Mesenchymal stem cell (in vitro differentiated cells and primary cell): Measurements from ENCODE around the gene MRPS2.
A peak's percentile ranks its signal among the peaks of the same experiment; 100 is the strongest.

Experiments
- DNase-seq: peaks from one replicate; pipeline ENCODE4 v3.0.0-alpha.2; 2013
- H2AFZ ChIP-seq: one replicate; pipeline ENCODE4 v1.6.1; 2013; ENCODE audit warnings: low read depth, mild to moderate bottlenecking, control low read depth, inconsistent platforms, low read length, moderate library complexity
- H2AK5ac ChIP-seq: 2 replicates; pipeline ENCODE4 v1.6.1; 2013; ENCODE audit warnings: low read length, moderate library complexity, mild to moderate bottlenecking, inconsistent platforms; ENCODE audit not compliant: severe bottlenecking
- H2BK120ac ChIP-seq: one replicate; pipeline ENCODE4 v1.6.1; 2013; ENCODE audit warnings: low read depth, mild to moderate bottlenecking, inconsistent platforms, low read length, moderate library complexity
- H2BK12ac ChIP-seq, 2 experiments: one replicate each; pipeline ENCODE4 v1.6.1; 2013; ENCODE audit warnings: inconsistent platforms in 2 of 2, low read length in 2 of 2, mild to moderate bottlenecking in 2 of 2, moderate library complexity in 2 of 2, control low read depth in 1 of 2
- H2BK15ac ChIP-seq: one replicate; pipeline ENCODE4 v1.6.1; 2013; ENCODE audit warnings: mild to moderate bottlenecking, low read depth, inconsistent platforms; ENCODE audit not compliant: poor library complexity, severe bottlenecking
- H2BK5ac ChIP-seq: 2 replicates; pipeline ENCODE4 v1.6.1; 2013; ENCODE audit warnings: low read depth, mild to moderate bottlenecking, low read length, control low read depth, inconsistent platforms; ENCODE audit not compliant: poor library complexity, severe bottlenecking
- H3K14ac ChIP-seq, 2 experiments: one replicate each; pipeline ENCODE4 v1.6.1; 2013; ENCODE audit warnings: inconsistent platforms in 2 of 2, low read length in 2 of 2, control low read depth in 1 of 2, mild to moderate bottlenecking in 1 of 2, moderate library complexity in 1 of 2
- H3K18ac ChIP-seq, 2 experiments: one replicate each; pipeline ENCODE4 v1.6.1; 2013; ENCODE audit warnings: inconsistent platforms in 2 of 2, low read length in 2 of 2, control low read depth in 1 of 2, low read depth in 1 of 2, mild to moderate bottlenecking in 1 of 2
- H3K23ac ChIP-seq, 2 experiments: one replicate each; pipeline ENCODE4 v1.6.1; 2013; ENCODE audit warnings: inconsistent platforms in 2 of 2, low read length in 2 of 2, mild to moderate bottlenecking in 2 of 2, moderate library complexity in 2 of 2, control low read depth in 1 of 2
- H3K27ac ChIP-seq: 2 replicates; pipeline ENCODE4 v1.5.1; 2013; ENCODE audit warnings: mild to moderate bottlenecking, moderate library complexity, low read length, control low read depth, inconsistent platforms; ENCODE audit not compliant: poor library complexity, severe bottlenecking
- H3K27me3 ChIP-seq, 2 experiments: 2 replicates each; pipeline versions ENCODE4 v1.6.1 to v1.7.0; 2013; ENCODE audit warnings: low read length in 2 of 2, mild to moderate bottlenecking in 2 of 2, moderate library complexity in 2 of 2, control low read depth in 1 of 2, inconsistent platforms in 1 of 2; ENCODE audit not compliant: control insufficient read depth in 1 of 2, insufficient read depth in 1 of 2
- H3K36me3 ChIP-seq, 2 experiments: 2 replicates each; pipeline versions ENCODE4 v1.6.1 to v1.7.0; 2013; ENCODE audit warnings: low read length in 2 of 2, control low read depth in 1 of 2, inconsistent platforms in 1 of 2, low read depth in 1 of 2, mild to moderate bottlenecking in 1 of 2; ENCODE audit not compliant: insufficient read depth in 2 of 2, control insufficient read depth in 1 of 2
- H3K4ac ChIP-seq, 2 experiments: one replicate each; pipeline ENCODE4 v1.6.1; 2013; ENCODE audit warnings: inconsistent platforms in 2 of 2, low read length in 2 of 2, mild to moderate bottlenecking in 2 of 2, moderate library complexity in 2 of 2, control low read depth in 1 of 2, low read depth in 1 of 2
- H3K4me1 ChIP-seq: 2 replicates; pipeline ENCODE4 v1.6.1; 2013; ENCODE audit warnings: low read depth, low read length, control low read depth; ENCODE audit not compliant: control insufficient read depth, insufficient read depth
- H3K4me2 ChIP-seq: 2 replicates; pipeline ENCODE4 v1.6.1; 2013; ENCODE audit warnings: low read length, mild to moderate bottlenecking, inconsistent platforms; ENCODE audit not compliant: poor library complexity, severe bottlenecking
- H3K4me3 ChIP-seq, 2 experiments: 2 replicates each; pipeline versions ENCODE4 v1.5.1 to v1.7.0; 2013; ENCODE audit warnings: low read length in 2 of 2, mild to moderate bottlenecking in 2 of 2, control low read depth in 1 of 2, low read depth in 1 of 2; ENCODE audit not compliant: insufficient read depth in 1 of 2
- H3K79me1 ChIP-seq: replicated peaks from 2 replicates; pipeline ENCODE4 v1.6.1; 2013; ENCODE audit warnings: mild to moderate bottlenecking, control low read depth, low read length, inconsistent platforms; ENCODE audit not compliant: poor library complexity, severe bottlenecking
- H3K9ac ChIP-seq: 2 replicates; pipeline ENCODE4 v1.7.0; 2013; ENCODE audit warnings: mild to moderate bottlenecking, low read length, moderate library complexity
- H3K9me3 ChIP-seq: 2 replicates; pipeline ENCODE4 v1.7.0; 2013; ENCODE audit warnings: mild to moderate bottlenecking, low read length; ENCODE audit not compliant: control insufficient read depth
- H4K8ac ChIP-seq: one replicate; pipeline ENCODE4 v1.6.1; 2013; ENCODE audit warnings: inconsistent platforms, mild to moderate bottlenecking, low read length, moderate library complexity
- H4K91ac ChIP-seq: one replicate; pipeline ENCODE4 v1.6.1; 2013; ENCODE audit warnings: mild to moderate bottlenecking, low read length, inconsistent platforms
- WGBS: methylation state at CpG from one replicate; pipeline ENCODE4 v1.1.7; 2013; ENCODE audit warnings: mixed read lengths; 5-methylcytosine and 5-hydroxymethylcytosine counted together

Gene MRPS2

DNA sequence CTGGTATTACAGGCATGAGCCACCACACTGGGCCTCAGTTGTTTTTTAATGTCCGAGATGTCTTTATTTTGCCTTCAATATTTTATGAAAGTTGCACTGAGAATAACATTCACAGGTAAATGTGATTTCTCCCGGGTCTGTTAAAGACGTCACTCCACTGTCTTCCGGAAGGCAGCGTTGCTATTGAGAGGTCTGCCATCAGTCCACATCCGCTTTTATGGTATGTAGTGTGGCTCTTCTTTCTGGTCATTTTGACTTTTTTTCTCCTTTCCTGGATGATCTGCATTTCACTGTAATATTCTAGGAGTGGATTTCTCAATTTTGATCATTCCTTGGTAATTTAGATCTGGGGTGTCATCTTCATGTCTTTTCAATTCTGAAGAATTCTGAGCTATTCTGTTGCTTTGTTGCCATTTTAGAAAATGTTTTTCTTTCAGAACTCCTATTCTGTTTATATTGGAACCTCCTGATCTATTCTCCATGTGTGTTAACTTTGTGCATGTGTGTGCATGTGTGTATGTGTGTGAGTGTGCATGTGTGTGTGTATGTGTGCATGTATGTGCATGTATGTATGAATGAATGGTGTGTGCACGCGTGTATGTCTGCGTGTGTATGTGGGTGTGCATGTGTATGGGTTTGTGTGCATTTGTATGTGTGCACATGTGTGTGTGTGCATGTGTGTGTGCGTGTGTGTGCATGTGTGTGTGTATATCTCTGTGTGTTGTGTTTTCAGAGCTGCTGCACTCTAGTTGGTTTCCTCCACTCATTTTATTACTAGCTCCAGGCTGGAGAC, 18.9 kb downstream of the MRPS2 start:
- DNase-seq = no peak
- no peak overlapping the region for H3K9ac ChIP-seq
- no peak overlapping the region for H2AK5ac ChIP-seq
- WGBS = 97% methylated on average over 8 of the region's 10 CpGs
- H3K23ac ChIP-seq = no peak overlapping the region
- no peak overlapping the region for H2AFZ ChIP-seq
- H3K4me3 ChIP-seq = no peak overlapping the region
- H3K18ac ChIP-seq = peak overlapping the region in 1 of 2 experiments; percentile 21
- no peak overlapping the region for H3K27ac ChIP-seq
- no peak overlapping the region for H2BK120ac ChIP-seq
- H4K91ac ChIP-seq = no peak overlapping the region
- no peaks in the 10 kb centered on the region for H3K36me3 ChIP-seq
- no peak overlapping the region for H2BK15ac ChIP-seq
- no peak overlapping the region for H4K8ac ChIP-seq
- no peaks in the 10 kb centered on the region for H3K9me3 ChIP-seq
- H2BK12ac ChIP-seq = no peak overlapping the region
- H3K27me3 ChIP-seq = peaks cover 8 to 65% of the 10 kb centered on the region in 2 experiments
- peaks cover 6% of the 10 kb centered on the region for H3K4me1 ChIP-seq
- H3K79me1 ChIP-seq = no peaks in the 10 kb centered on the region
- H3K4ac ChIP-seq = no peak overlapping the region
- H3K4me2 ChIP-seq = no peak overlapping the region
- peak overlapping the region in 1 of 2 experiments; percentile 98 for H3K14ac ChIP-seq
- no peak overlapping the region for H2BK5ac ChIP-seq

DNA sequence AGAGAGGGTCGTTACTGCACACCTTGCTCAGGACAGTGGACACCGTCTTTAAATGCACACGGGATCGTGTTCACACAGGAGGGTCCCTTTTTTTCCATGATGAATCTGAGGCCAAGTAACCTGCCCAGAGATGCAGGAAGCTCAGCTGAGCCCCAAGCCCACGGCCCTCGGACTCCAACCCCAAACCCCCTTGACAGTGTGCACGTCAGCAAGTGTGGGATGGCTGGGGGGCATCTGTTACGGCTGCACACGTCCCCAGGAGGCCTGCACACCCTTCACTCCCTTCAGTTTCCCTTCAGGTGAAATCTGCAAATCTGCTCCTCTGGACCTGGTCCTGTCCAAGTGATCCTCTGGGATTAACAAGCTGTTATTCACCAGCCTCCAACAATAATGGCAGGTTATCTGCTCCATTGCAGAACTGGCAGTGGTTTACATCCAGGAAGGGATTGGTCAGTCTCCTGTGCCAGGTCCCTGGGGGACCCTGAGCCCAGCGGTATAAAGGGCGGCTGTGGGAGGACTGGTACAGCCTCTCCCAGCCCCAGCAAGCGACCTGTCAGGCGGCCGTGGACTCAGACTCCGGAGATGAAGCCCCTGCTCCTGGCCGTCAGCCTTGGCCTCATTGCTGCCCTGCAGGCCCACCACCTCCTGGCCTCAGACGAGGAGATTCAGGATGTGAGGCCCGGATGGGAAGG, 20.6 kb downstream of the MRPS2 start, which contains the start of gene LCN1:
Gene LCN1, plus strand, starts transcription at position 525 of the 692 bp plus-strand sequence. Its CDS starts 58 bp downstream, at position 583.
- H3K4me2 ChIP-seq = no peak within 1 kb of the TSS
- no peak within 1 kb of the TSS for H3K27ac ChIP-seq
- H2BK12ac ChIP-seq = no peak within 1 kb of the TSS
- no peaks in the 10 kb centered on the region for H3K36me3 ChIP-seq
- H3K18ac ChIP-seq = no peak within 1 kb of the TSS
- DNase-seq = no peak
- no peak within 1 kb of the TSS for H2AK5ac ChIP-seq
- H4K8ac ChIP-seq = no peak within 1 kb of the TSS
- H3K4me3 ChIP-seq = no peak within 1 kb of the TSS
- H2BK5ac ChIP-seq = no peak within 1 kb of the TSS
- H2AFZ ChIP-seq = no peak within 1 kb of the TSS
- no peaks in the 10 kb centered on the region for H3K79me1 ChIP-seq
- H3K23ac ChIP-seq = peak within 1 kb of the TSS in 1 of 2 experiments; percentile 29
- H2BK15ac ChIP-seq = no peak within 1 kb of the TSS
- no peaks in the 10 kb centered on the region for H3K9me3 ChIP-seq
- H3K4me1 ChIP-seq = peaks cover 9% of the 10 kb centered on the region
- H4K91ac ChIP-seq = no peak within 1 kb of the TSS
- no peak within 1 kb of the TSS for H3K14ac ChIP-seq
- H3K9ac ChIP-seq = no peak within 1 kb of the TSS
- no peak within 1 kb of the TSS for H2BK120ac ChIP-seq
- 93% methylated on average over 17 of the region's 18 CpGs for WGBS
- peaks cover 12 to 69% of the 10 kb centered on the region in 2 experiments for H3K27me3 ChIP-seq
- H3K4ac ChIP-seq = no peak within 1 kb of the TSS

DNA sequence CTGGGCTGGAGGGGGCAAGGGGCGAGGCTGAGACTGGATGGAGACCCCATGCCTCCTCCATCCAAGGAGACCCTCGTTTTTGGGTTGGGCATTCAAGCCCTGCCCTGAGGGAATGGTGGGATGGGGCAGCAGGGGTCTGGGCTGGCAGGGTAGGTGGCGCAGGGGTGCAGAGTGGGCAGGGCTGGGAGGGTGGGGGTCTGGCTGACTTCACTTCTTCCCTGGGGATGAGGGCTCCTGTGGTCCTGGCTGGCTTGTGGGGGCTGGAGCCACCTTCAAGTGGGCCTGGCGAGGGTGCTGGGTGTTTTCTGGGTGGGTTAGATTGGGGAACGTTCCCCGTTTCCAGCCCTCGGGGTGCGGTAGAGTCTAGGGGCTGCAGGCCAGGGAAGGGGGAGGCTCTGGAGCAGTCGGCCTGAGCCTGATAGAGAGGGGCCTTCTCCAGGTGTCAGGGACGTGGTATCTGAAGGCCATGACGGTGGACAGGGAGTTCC, 21.2 kb downstream of the MRPS2 start:
- WGBS = 90% methylated on average over 4 of the region's 11 CpGs
- no peak overlapping the region for H4K91ac ChIP-seq

More for the DNA sequence above, 21.2 kb downstream of the MRPS2 start:
- Histone ChIP-seq H3K4me3 (no peak overlapping the region), H3K27ac (no peak overlapping the region), H3K23ac (no peak overlapping the region), H3K9me3 (no peaks in the 10 kb centered on the region), H3K9ac (no peak overlapping the region), H4K8ac (no peak overlapping the region), H2BK12ac (no peak overlapping the region), H2AFZ (no peak overlapping the region), H2AK5ac (no peak overlapping the region), H2BK5ac (no peak overlapping the region), H3K4ac (no peak overlapping the region), H3K4me1 (peaks cover 10% of the 10 kb centered on the region), H3K18ac (no peak overlapping the region), H3K36me3 (no peaks in the 10 kb centered on the region), H2BK15ac (no peak overlapping the region), H3K27me3 (peaks cover 12 to 65% of the 10 kb centered on the region in 2 experiments), H3K14ac (no peak overlapping the region), H3K79me1 (no peaks in the 10 kb centered on the region), H2BK120ac (no peak overlapping the region), H3K4me2 (no peak overlapping the region)
- DNase-seq = no peak
